Duodenal mucosa (tissue), 2 donors: ENCODE results near the gene ODF2.
A peak's percentile ranks its signal among the peaks of the same experiment; 100 is the strongest.
"Not testable (repeated sequence)": the region's sequence is repeated elsewhere in the genome, so short reads cannot be mapped to it uniquely, and the experiment has no call there.

Experiments
- H3K27ac ChIP-seq: one replicate; pipeline ENCODE4 v1.7.0; 2013; ENCODE audit warnings: low read depth, low read length
- H3K27me3 ChIP-seq, 2 donors: one replicate each; pipeline ENCODE4 v1.7.0; 2013; ENCODE audit warnings: low read length in 2 of 2, control low read depth in 1 of 2; ENCODE audit not compliant: insufficient read depth in 2 of 2, control insufficient read depth in 1 of 2
- H3K36me3 ChIP-seq, 2 donors: one replicate each; pipeline ENCODE4 v1.7.0; 2013; ENCODE audit warnings: low read length in 2 of 2, control low read depth in 1 of 2; ENCODE audit not compliant: insufficient read depth in 2 of 2, control insufficient read depth in 1 of 2
- H3K4me1 ChIP-seq, 2 donors: one replicate each; pipeline ENCODE4 v1.7.0; 2013; ENCODE audit warnings: low read length in 2 of 2, control low read depth in 1 of 2; ENCODE audit not compliant: insufficient read depth in 2 of 2, control insufficient read depth in 1 of 2
- H3K4me3 ChIP-seq, 2 donors: one replicate each; pipeline ENCODE4 v1.7.0; 2013; ENCODE audit warnings: low read length in 2 of 2, low read depth in 1 of 2
- H3K9ac ChIP-seq, 2 donors: one replicate each; pipeline ENCODE4 v1.7.0; 2013; ENCODE audit warnings: low read length in 2 of 2, low read depth in 1 of 2
- H3K9me3 ChIP-seq, 2 donors: one replicate each; pipeline ENCODE4 v1.7.0; 2013; ENCODE audit warnings: low read length in 2 of 2, control low read depth in 1 of 2; ENCODE audit not compliant: control insufficient read depth in 1 of 2

ODF2 gene

GRCh38 chr9:128455849-128456612 lies at the start of gene ODF2:
Gene ODF2, plus strand, starts transcription at chr9:128456006. Its CDS starts 86 bp downstream, at chr9:128456092.
- H3K4me1 ChIP-seq = peaks cover 0 to 9% of the 10 kb centered on the region in 2 donors
- peaks cover 8 to 19% of the 10 kb centered on the region in 2 donors for H3K36me3 ChIP-seq
- H3K27me3 ChIP-seq = peaks cover 0 to 4% of the 10 kb centered on the region in 2 donors
- H3K9ac ChIP-seq = peak within 1 kb of the TSS; percentile 54 to 74
- H3K9me3 ChIP-seq = no peaks in the 10 kb centered on the region
- peak within 1 kb of the TSS; percentile 62 for H3K27ac ChIP-seq
- H3K4me3 ChIP-seq = peak within 1 kb of the TSS; percentile 81 to 91

DNA sequence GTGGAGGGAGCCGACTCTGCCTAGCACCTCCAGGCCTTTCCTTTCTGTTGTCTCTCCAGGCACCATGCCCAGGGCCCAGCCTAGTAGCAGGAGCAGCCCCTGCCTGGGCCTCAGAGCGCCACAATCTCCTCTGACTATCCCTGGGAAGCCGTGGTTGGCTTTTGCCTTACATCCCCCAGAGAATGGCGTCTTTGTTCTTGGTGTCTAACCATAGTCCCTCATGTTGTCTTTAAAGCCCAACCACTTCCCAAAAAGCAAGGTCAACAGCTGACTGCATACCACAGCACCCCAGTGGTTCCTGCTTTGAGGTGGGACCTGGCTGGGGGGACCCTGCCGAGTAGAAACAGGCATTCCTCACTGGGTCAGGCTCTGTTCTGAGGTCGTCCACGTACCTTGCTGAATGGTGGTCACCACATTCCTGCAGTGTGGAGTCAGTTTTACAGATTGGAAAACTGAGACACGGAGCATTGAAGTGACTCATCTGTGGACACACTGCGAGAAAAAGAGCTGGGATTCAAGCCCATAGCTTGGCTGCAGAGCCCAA lies 48.9 kb upstream of the ODF2 start:
- Histone ChIP-seq H3K4me3 (no peak overlapping the region), H3K9me3 (no peaks in the 10 kb centered on the region), H3K4me1 (no peaks in the 10 kb centered on the region), H3K27ac (no peak overlapping the region), H3K36me3 (no peaks in the 10 kb centered on the region), H3K27me3 (peaks cover 6 to 14% of the 10 kb centered on the region in 2 donors), H3K9ac (no peak overlapping the region)

GRCh38 chr9:128408963-128409431 lies 46.8 kb upstream of the ODF2 start:
- Histone ChIP-seq H3K27ac (no peak overlapping the region), H3K36me3 (no peaks in the 10 kb centered on the region), H3K9ac (no peak overlapping the region), H3K4me3 (no peak overlapping the region), H3K4me1 (no peaks in the 10 kb centered on the region), H3K9me3 (no peaks in the 10 kb centered on the region), H3K27me3 (peaks cover 6 to 19% of the 10 kb centered on the region in 2 donors)

- Histone ChIP-seq H3K4me3 (no peak overlapping the region), H3K27ac (no peak overlapping the region)
These were observed 46.4 kb upstream of the ODF2 start for GRCh38 chr9:128409450-128409849.

DNA sequence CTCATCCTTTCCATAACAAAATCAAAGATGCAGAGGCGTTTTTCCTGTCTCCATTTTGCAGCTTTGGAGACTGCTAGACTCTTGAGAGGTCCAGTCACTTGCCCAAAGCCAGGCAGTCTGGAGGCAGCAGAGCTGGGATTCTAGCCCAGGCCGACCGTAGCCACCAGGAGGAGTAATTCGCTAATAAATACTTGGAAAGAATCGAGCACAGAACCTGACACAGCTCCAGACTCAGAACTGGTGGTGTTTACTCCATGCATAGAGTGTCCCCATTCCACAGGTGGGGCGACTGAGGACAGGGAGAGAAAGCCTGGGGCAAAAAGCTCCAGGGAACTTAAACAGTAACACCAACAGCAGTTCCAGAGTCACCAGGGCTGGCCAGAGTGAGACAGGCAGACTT lies 45.8 kb upstream of the ODF2 start:
- Histone ChIP-seq H3K9me3 (no peaks in the 10 kb centered on the region), H3K9ac (no peak overlapping the region), H3K4me1 (no peaks in the 10 kb centered on the region), H3K27ac (no peak overlapping the region), H3K36me3 (no peaks in the 10 kb centered on the region), H3K4me3 (no peak overlapping the region), H3K27me3 (peaks cover 6 to 19% of the 10 kb centered on the region in 2 donors)

More at GRCh38 chr9:128409450-128409849, 46.4 kb upstream of the ODF2 start:
- no peaks in the 10 kb centered on the region for H3K36me3 ChIP-seq
- no peaks in the 10 kb centered on the region for H3K4me1 ChIP-seq
- H3K9me3 ChIP-seq = no peaks in the 10 kb centered on the region
- H3K27me3 ChIP-seq = peaks cover 6 to 19% of the 10 kb centered on the region in 2 donors
- H3K9ac ChIP-seq = no peak overlapping the region

- no peak overlapping the region for H3K4me3 ChIP-seq
- H3K9ac ChIP-seq = no peak overlapping the region
- no peaks in the 10 kb centered on the region for H3K9me3 ChIP-seq
- H3K4me1 ChIP-seq = no peaks in the 10 kb centered on the region
- peaks cover 13 to 19% of the 10 kb centered on the region in 2 donors for H3K27me3 ChIP-seq
- no peaks in the 10 kb centered on the region for H3K36me3 ChIP-seq
- H3K27ac ChIP-seq = no peak overlapping the region
These were observed 44.3 kb upstream of the ODF2 start for GRCh38 chr9:128411364-128412119.

- Histone ChIP-seq H3K9ac (no peak overlapping the region), H3K27ac (no peak overlapping the region)
These were observed 43.6 kb upstream of the ODF2 start for GRCh38 chr9:128412120-128412790.

GRCh38 chr9:128413728-128414127 lies 42.1 kb upstream of the ODF2 start:
- H3K9me3 ChIP-seq, H3K9ac ChIP-seq, H3K4me1 ChIP-seq, H3K4me3 ChIP-seq, H3K36me3 ChIP-seq, H3K27ac ChIP-seq: not testable (repeated sequence)
- peaks cover 9 to 11% of the 10 kb centered on the region in 2 donors for H3K27me3 ChIP-seq

More at GRCh38 chr9:128412120-128412790, 43.6 kb upstream of the ODF2 start:
- H3K9me3 ChIP-seq = no peaks in the 10 kb centered on the region
- no peak overlapping the region for H3K4me3 ChIP-seq
- peaks cover 13 to 19% of the 10 kb centered on the region in 2 donors for H3K27me3 ChIP-seq
- H3K36me3 ChIP-seq = no peaks in the 10 kb centered on the region
- no peaks in the 10 kb centered on the region for H3K4me1 ChIP-seq

- H3K4me1 ChIP-seq = peaks cover 4 to 6% of the 10 kb centered on the region in 2 donors
- no peak overlapping the region for H3K4me3 ChIP-seq
- peaks cover 15 to 16% of the 10 kb centered on the region in 2 donors for H3K27me3 ChIP-seq
- no peak overlapping the region for H3K9ac ChIP-seq
- H3K27ac ChIP-seq = no peak overlapping the region
- H3K9me3 ChIP-seq = no peaks in the 10 kb centered on the region
- no peaks in the 10 kb centered on the region for H3K36me3 ChIP-seq
These were observed 41.3 kb upstream of the ODF2 start for GRCh38 chr9:128414461-128414860.
